ENCODE measurements around the gene SGPP1. TPM values are rescaled to one million over a fixed set of nuclear protein-coding genes. Genes with fewer than 3 reads are reported as not detected.

The SGPP1 gene
- 6.4 and 6.5 TPM in 2 replicates for total RNA-seq
- long read RNA-seq, partial matches to known transcripts, result 0 of 1 reads
- long read RNA-seq, other reads (novel, unspliced or antisense), result 0 of 1 reads

- peaks cover 18% of the 10 kb centered on the region for H3K4me1 Mint-ChIP-seq (ENCODE audit: low read depth)
- DNase-seq (ENCODE audit: low spot score, unreplicated experiment), result peak; percentile 68
- peaks cover 23% of the 10 kb centered on the region for H3K27me3 Mint-ChIP-seq
- TF ChIP-seq, protein P1, sequence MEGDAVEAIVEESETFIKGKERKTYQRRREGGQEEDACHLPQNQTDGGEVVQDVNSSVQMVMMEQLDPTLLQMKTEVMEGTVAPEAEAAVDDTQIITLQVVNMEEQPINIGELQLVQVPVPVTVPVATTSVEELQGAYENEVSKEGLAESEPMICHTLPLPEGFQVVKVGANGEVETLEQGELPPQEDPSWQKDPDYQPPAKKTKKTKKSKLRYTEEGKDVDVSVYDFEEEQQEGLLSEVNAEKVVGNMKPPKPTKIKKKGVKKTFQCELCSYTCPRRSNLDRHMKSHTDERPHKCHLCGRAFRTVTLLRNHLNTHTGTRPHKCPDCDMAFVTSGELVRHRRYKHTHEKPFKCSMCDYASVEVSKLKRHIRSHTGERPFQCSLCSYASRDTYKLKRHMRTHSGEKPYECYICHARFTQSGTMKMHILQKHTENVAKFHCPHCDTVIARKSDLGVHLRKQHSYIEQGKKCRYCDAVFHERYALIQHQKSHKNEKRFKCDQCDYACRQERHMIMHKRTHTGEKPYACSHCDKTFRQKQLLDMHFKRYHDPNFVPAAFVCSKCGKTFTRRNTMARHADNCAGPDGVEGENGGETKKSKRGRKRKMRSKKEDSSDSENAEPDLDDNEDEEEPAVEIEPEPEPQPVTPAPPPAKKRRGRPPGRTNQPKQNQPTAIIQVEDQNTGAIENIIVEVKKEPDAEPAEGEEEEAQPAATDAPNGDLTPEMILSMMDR (IDR thresholded peaks at IDR 0.05; ENCODE audit: unreplicated experiment), result peak; percentile 51
- H3K36me3 Mint-ChIP-seq (ENCODE audit: insufficient read depth), result no peaks in the 10 kb centered on the region
- peak within 1 kb of the TSS; percentile 98 for H3K4me3 Mint-ChIP-seq (ENCODE audit: low read depth)
- no peaks in the 10 kb centered on the region for H3K9me3 Mint-ChIP-seq (ENCODE audit: low read depth)
- peak within 1 kb of the TSS; percentile 98 for H3K27ac Mint-ChIP-seq
Observed at GRCh38 chr14:63727736-63728728, at the start of gene SGPP1. Gene SGPP1, minus strand, starts transcription at chr14:63728065. Its CDS starts 121 bp downstream, at chr14:63727944.

DNA sequence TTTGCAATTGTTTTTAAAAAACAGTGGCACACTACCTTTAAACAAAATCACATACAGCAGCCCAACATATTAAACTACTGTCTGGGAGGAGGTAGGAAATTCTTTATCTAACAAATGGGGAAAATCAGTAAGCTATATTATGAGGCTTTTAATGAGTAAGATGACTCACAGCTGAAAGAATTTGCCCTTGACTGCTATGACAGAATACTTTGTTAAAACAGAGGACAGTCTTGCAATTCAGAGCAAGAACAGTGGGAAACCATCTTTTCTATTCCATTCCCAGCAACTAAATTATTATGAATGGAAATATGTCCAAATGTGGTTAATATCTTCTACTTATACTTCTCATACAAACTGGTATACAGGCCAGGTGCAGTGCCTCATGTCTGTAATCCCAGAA lies 49.2 kb upstream of the SGPP1 start:
- H3K9me3 Mint-ChIP-seq (ENCODE audit: low read depth), result no peaks in the 10 kb centered on the region
- H3K36me3 Mint-ChIP-seq (ENCODE audit: insufficient read depth), result no peaks in the 10 kb centered on the region
- H3K27ac Mint-ChIP-seq, result peak overlapping the region; percentile 35
- DNase-seq (ENCODE audit: low spot score, unreplicated experiment), result no peak
- TF ChIP-seq, protein P1 (IDR thresholded peaks at IDR 0.05; ENCODE audit: unreplicated experiment), result no peak
- no peaks in the 10 kb centered on the region for H3K27me3 Mint-ChIP-seq
- H3K4me1 Mint-ChIP-seq (ENCODE audit: low read depth), result no peaks in the 10 kb centered on the region
- no peak overlapping the region for H3K4me3 Mint-ChIP-seq (ENCODE audit: low read depth)

- no peaks in the 10 kb centered on the region for H3K9me3 Mint-ChIP-seq (ENCODE audit: low read depth)
Observed at GRCh38 chr14:63773504-63773903, 45.6 kb upstream of the SGPP1 start.

DNA sequence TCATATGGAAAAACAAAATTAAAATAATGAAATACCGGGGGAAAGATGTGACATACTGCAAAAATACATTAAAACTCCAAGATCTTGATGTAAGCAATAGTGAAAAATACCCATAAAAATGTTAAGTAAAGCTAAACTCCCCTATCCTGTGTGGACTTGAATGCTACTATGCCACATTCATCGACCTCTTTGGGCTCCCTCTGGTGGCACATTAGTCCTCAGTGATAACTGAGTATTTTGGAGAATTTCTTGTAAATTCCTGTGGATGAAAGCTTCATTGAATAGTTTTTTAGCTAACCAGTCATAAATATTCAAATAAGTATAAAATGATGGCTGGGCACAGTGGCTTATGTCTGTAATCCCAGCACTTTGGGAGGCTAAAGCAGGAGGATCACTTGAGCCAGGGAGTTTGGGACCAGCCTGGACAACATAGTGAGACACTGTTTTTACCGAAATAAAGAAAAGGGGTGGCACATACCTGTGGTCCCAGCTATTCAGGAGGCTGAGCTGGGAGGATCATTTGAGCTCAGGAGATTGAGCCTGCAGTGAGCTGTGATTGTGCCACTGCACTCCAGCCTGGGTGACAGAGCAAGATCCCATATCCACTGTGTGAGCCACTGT lies 42.4 kb upstream of the SGPP1 start:
- TF ChIP-seq, protein P1 (IDR thresholded peaks at IDR 0.05; ENCODE audit: unreplicated experiment), result peak; percentile 60
- Mint-ChIP-seq H3K27me3 (no peaks in the 10 kb centered on the region), H3K36me3 (ENCODE audit: insufficient read depth) (no peaks in the 10 kb centered on the region), H3K27ac (no peak overlapping the region), H3K4me3 (ENCODE audit: low read depth) (no peak overlapping the region), H3K9me3 (ENCODE audit: low read depth) (no peaks in the 10 kb centered on the region), H3K4me1 (ENCODE audit: low read depth) (no peaks in the 10 kb centered on the region)
- DNase-seq (ENCODE audit: low spot score, unreplicated experiment), result no peak

More at GRCh38 chr14:63773504-63773903, 45.6 kb upstream of the SGPP1 start:
- H3K36me3 Mint-ChIP-seq (ENCODE audit: insufficient read depth), result no peaks in the 10 kb centered on the region
- H3K27ac Mint-ChIP-seq, result no peak overlapping the region
- H3K4me1 Mint-ChIP-seq (ENCODE audit: low read depth), result no peaks in the 10 kb centered on the region
- DNase-seq (ENCODE audit: low spot score, unreplicated experiment), result no peak
- no peak overlapping the region for H3K4me3 Mint-ChIP-seq (ENCODE audit: low read depth)
- TF ChIP-seq, protein P1 (IDR thresholded peaks at IDR 0.05; ENCODE audit: unreplicated experiment), result no peak
- no peaks in the 10 kb centered on the region for H3K27me3 Mint-ChIP-seq

- no peak for DNase-seq (ENCODE audit: low spot score, unreplicated experiment)
- no peaks in the 10 kb centered on the region for H3K27me3 Mint-ChIP-seq
- no peak overlapping the region for H3K27ac Mint-ChIP-seq
- no peaks in the 10 kb centered on the region for H3K9me3 Mint-ChIP-seq (ENCODE audit: low read depth)
- no peak overlapping the region for H3K4me3 Mint-ChIP-seq (ENCODE audit: low read depth)
- no peaks in the 10 kb centered on the region for H3K36me3 Mint-ChIP-seq (ENCODE audit: insufficient read depth)
- TF ChIP-seq, protein P1 (IDR thresholded peaks at IDR 0.05; ENCODE audit: unreplicated experiment), result no peak
- H3K4me1 Mint-ChIP-seq (ENCODE audit: low read depth), result peaks cover 2% of the 10 kb centered on the region
Observed at GRCh38 chr14:63766611-63767010, 38.7 kb upstream of the SGPP1 start.

All from progenitor cell of endocrine pancreas (in vitro differentiated cells).